GM12878 (cell line): ENCODE results near the gene RSBN1L. TPM values are rescaled to one million over a fixed set of nuclear protein-coding genes. Genes with fewer than 3 reads are reported as not detected.

Experiments
- ATAC-seq: fragments of 200-7000 bp; cut with Tn5 transposase; 3 replicates; pipeline ENCODE4 v1.9.1; 2020; ENCODE audit warnings: mild to moderate bottlenecking, moderate library complexity
- BruUV-seq: library from RNA; stranded (reverse); fragments of 400-500 nt; replicated peaks from 2 replicates; lab custom pipeline; 2021; lab: Mats Ljungman, UMichigan
- CTCF ChIA-PET: fragments of 300-600 bp; sonication (Branson Sonifier 250); formaldehyde crosslinking; extraction: SDS; loops from one replicate; lab custom pipeline; 2021; ENCODE audit warnings: inconsistent platforms; lab: Yijun Ruan, JAX
- POLR2A ChIA-PET: fragments of 350-600 bp; formaldehyde crosslinking; extraction: SDS; loops from one replicate; lab custom pipeline; 2021; ENCODE audit warnings: inconsistent platforms; lab: Charles Lee
- RAD21 ChIA-PET: fragments of 300-600 bp; sonication (Branson Sonifier 250); formaldehyde crosslinking; loops from one replicate; lab custom pipeline; 2023; ENCODE audit warnings: antibody characterized with exemption; ENCODE audit not compliant: unreplicated experiment; lab: Charles Lee
- SMC1A ChIA-PET: fragments of 300-600 bp; sonication (Branson Sonifier 250); formaldehyde crosslinking; loops from one replicate; lab custom pipeline; 2023; ENCODE audit not compliant: unreplicated experiment, uncharacterized antibody; lab: Charles Lee
- DNase-seq: peaks from one replicate; pipeline ENCODE4 v3.0.0-alpha.2; 2011; ENCODE audit warnings: low read depth, low spot score
- FAIRE-seq: peaks from 3 replicates; lab custom pipeline; 2011; peaks lifted over from hg19 to GRCh38; lab: Jason Lieb, UNC
- H2AFZ ChIP-seq: 2 replicates; pipeline ENCODE4 v1.6.0; 2011; ENCODE audit warnings: low read depth, low read length, control low read depth; ENCODE audit not compliant: control insufficient read depth
- H3K27ac ChIP-seq: 2 replicates; pipeline ENCODE4 v1.5.1; 2011; ENCODE audit warnings: control low read depth; ENCODE audit not compliant: control insufficient read depth, insufficient read depth
- H3K27me3 ChIP-seq, 2 experiments: replicated peaks in 1 of 2; 2 replicates each; pipeline versions ENCODE4 v1.6.0 to v1.6.1; 2011; ENCODE audit warnings: low read length in 1 of 2; ENCODE audit not compliant: control insufficient read depth in 2 of 2, insufficient read depth in 2 of 2
- H3K36me3 ChIP-seq, 2 experiments: 2 replicates each; pipeline ENCODE4 v1.5.1; 2011; ENCODE audit warnings: low read length in 1 of 2; ENCODE audit not compliant: control insufficient read depth in 2 of 2, insufficient read depth in 2 of 2
- H3K4me1 ChIP-seq: 2 replicates; pipeline ENCODE4 v1.6.1; 2011; ENCODE audit warnings: mild to moderate bottlenecking, low read length, moderate library complexity, mixed read lengths; ENCODE audit not compliant: control insufficient read depth, insufficient read depth
- H3K4me2 ChIP-seq: 2 replicates; pipeline ENCODE4 v1.6.0; 2011; ENCODE audit warnings: control low read depth; ENCODE audit not compliant: control insufficient read depth, insufficient read depth
- H3K4me3 ChIP-seq: fragments of 200-600 bp; sonication (generic); 2 replicates; pipeline ENCODE4 v1.5.1; 2016
- H3K79me2 ChIP-seq: 2 replicates; pipeline ENCODE4 v1.6.0; 2011; ENCODE audit warnings: low read length; ENCODE audit not compliant: control insufficient read depth, insufficient read depth
- H3K9ac ChIP-seq: 2 replicates; pipeline ENCODE4 v1.8.0; 2011; ENCODE audit warnings: low read length, control low read depth, mixed read lengths; ENCODE audit not compliant: control insufficient read depth, insufficient read depth
- H3K9me3 ChIP-seq: replicated peaks from 3 replicates; pipeline ENCODE4 v1.5.1; 2011; ENCODE audit warnings: mild to moderate bottlenecking, low read length; ENCODE audit not compliant: control insufficient read depth, insufficient read depth
- H4K20me1 ChIP-seq: 2 replicates; pipeline ENCODE4 v1.6.0; 2011; ENCODE audit not compliant: control insufficient read depth, insufficient read depth
- JUNB ChIP-seq: IDR thresholded peaks from 2 replicates; pipeline ENCODE4 v1.6.1; 2016; ENCODE audit warnings: antibody characterized with exemption, mild to moderate bottlenecking
- MYB ChIP-seq: fragments of 150-350 bp; IDR thresholded peaks from 2 replicates; pipeline ENCODE4 v1.6.1; 2014; ENCODE audit warnings: mild to moderate bottlenecking, low read depth, low read length, borderline replicate concordance
- NFIC ChIP-seq: IDR thresholded peaks from 2 replicates; pipeline ENCODE4 v1.6.1; 2012; ENCODE audit warnings: low read depth, mild to moderate bottlenecking, inconsistent platforms, low read length, moderate library complexity
- PRDM15 ChIP-seq: fragments of 450-650 bp; formaldehyde crosslinking; IDR thresholded peaks from 2 replicates; pipeline ENCODE4 v1.4.0; 2020; ENCODE audit warnings: mild to moderate bottlenecking, moderate library complexity
- TCF12 ChIP-seq: IDR thresholded peaks from 2 replicates; pipeline ENCODE4 v1.6.1; 2011; ENCODE audit warnings: low read depth, mild to moderate bottlenecking, low read length
- ZNF24 ChIP-seq: fragments of 450-650 bp; IDR thresholded peaks from 2 replicates; pipeline ENCODE4 v1.6.1; 2017; ENCODE audit warnings: antibody characterized with exemption, mild to moderate bottlenecking
- WGBS: methylation state at CpG from one replicate; pipeline ENCODE4 v1.1.6; 2016; ENCODE audit warnings: low lambda C conversion rate; ENCODE audit not compliant: insufficient replicate concordance, insufficient coverage; ENCODE audit errors: missing lambda C conversion rate; 5-methylcytosine and 5-hydroxymethylcytosine counted together
- in situ Hi-C: fragments of 300-500 bp; cut with MboI; formaldehyde crosslinking; loops from 9 replicates; pipeline ENCODE4 v1.14.3; 2018; ENCODE audit warnings: mixed read lengths
- intact Hi-C: fragments of 100-400 bp; cut with micrococcal nuclease; formaldehyde crosslinking; loops from one replicate; pipeline ENCODE4 v1.14.2; 2022; ENCODE audit not compliant: unreplicated experiment
- polyA plus RNA-seq, 11 experiments: library from polyadenylated mRNA; depleted of rRNA in 4 of 11; unstranded in 6 of 11; stranded (reverse) in 5 of 11; fragments of >200 nt; fragmentation: Nextera tagmentation in 4 of 11; fragmentation: Illumina TruSeq in 1 of 11; extraction: Ambion mirVana in 4 of 11; extraction: Trizol in 1 of 11; gene quantifications; 1 replicate in 1 of 11; 2 replicates in 10 of 11; pipeline versions ENCODE4 v1.2.1 to v1.2.3, GENCODE V29; 2011 to 2016; ENCODE audit warnings: inconsistent platforms in 2 of 11, missing spikeins in 2 of 11, low read depth in 1 of 11
- total RNA-seq, 4 experiments: library from RNA; depleted of rRNA in 3 of 4; stranded (reverse); fragments of >200 nt in 3 of 4; fragmentation: Illumina TruSeq in 1 of 4; extraction: Trizol in 1 of 4; gene quantifications; 2 replicates each; pipeline versions ENCODE4 v1.2.1 to v1.2.3, GENCODE V29; 2013 to 2021

Gene RSBN1L
- total and polyA plus RNA-seq, 10 of the 15 experiments (the other 5 are each of a cell fraction or from before 2014, with no cell fraction given) = 4.5 to 23.7 (median 10.3) TPM

DNA sequence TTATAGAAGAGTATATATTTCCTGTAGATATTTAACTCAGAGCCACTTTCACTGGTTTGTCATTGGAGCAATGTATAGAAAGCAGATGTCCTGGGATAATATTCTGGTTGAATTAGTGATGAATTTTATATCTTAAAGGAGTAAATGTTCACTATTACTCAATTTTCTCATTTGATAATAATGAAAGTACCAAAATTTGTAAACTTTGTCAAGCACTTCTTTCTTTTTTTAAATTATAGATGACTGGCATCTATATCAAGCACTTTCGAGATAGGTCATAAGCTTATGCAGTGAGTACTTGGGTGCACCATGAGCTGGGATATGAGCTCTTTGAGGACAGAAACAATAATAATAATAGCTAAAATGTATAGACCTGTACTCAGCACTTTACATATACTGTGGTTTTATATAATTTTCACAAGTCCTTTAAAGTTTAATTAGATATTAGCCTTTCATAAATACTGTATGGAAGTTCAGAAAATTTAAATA, 11.3 kb downstream of the RSBN1L start:
- H3K36me3 ChIP-seq = peaks cover 0 to 11% of the 10 kb centered on the region in 2 experiments; a peak in 1 of 4 replicates
- no TSS peak for BruUV-seq
- in situ Hi-C loops = no loop called here
- H4K20me1 ChIP-seq = peaks cover 2% of the 10 kb centered on the region; the same call in 1 of the 2 replicates
- no peak overlapping the region for H3K27ac ChIP-seq
- POLR2A ChIA-PET = interaction anchor here (0.7 to 1.0 kb wide), 3 partner anchors 8 to 30 kb away, joined by 3 to 10 read pairs (median 8); partner anchors contain the start of gene RSBN1L
- H3K4me3 ChIP-seq = no peak overlapping the region
- no peak for TF ChIP-seq ZNF24
- peak; percentile 53; the same call in 1 of the 2 replicates for TF ChIP-seq NFIC
- no peak for TF ChIP-seq MYB
- peak; percentile 71 for TF ChIP-seq JUNB
- no peak for TF ChIP-seq TCF12
- no peak for TF ChIP-seq PRDM15 (CRISPR knock-in tag)
- TF ChIP-seq, all 136 proteins: peak for 2
- ATAC-seq (no peak), DNase-seq (no peak), FAIRE-seq (no peak)
- Histone ChIP-seq H2AFZ (no peak overlapping the region), H3K9ac (no peak overlapping the region), H3K9me3 (no peaks in the 10 kb centered on the region), H3K4me2 (no peak overlapping the region), H3K27me3 (no peaks in the 10 kb centered on the region), H3K79me2 (peaks cover 71% of the 10 kb centered on the region), H3K4me1 (peaks cover 5% of the 10 kb centered on the region)
- ChIA-PET CTCF (interaction anchor here (0.9 to 2.5 kb wide), 4 partner anchors 10 to 56 kb away, joined by 4 to 15 read pairs (median 5); partner anchors contain the start of gene RSBN1L), RAD21 (interaction anchor here (0.9 kb wide), 1 partner anchor 16 kb away, joined by 4 read pairs; no protein-coding TSS in a partner anchor), SMC1A (interaction anchor here (0.5 to 1.3 kb wide), 6 partner anchors 9 to 175 kb away, joined by 3 to 6 read pairs (median 3); no protein-coding TSS in a partner anchor)
- intact Hi-C loops = no loop called here
- 100% methylated on average over 1 of the region's 1 CpG for WGBS
